HepG2 (cell line): ENCODE measurements around the gene OR7D2. TPM values are rescaled to one million over a fixed set of nuclear protein-coding genes. Genes with fewer than 3 reads are reported as not detected.

Experiments used
- MTA1 ChIP-seq: sonication (generic); formaldehyde crosslinking; IDR thresholded peaks from 2 replicates; pipeline ENCODE4 v1.4.0; 2020; ENCODE audit warnings: missing genetic modification reagents, mild to moderate bottlenecking, borderline replicate concordance
- PCBP2 ChIP-seq: fragments of 200-400 bp; formaldehyde crosslinking; optimal IDR thresholded peaks from 2 replicates; pipeline ENCODE3; 2018; ENCODE audit warnings: low read length, low read depth; ENCODE audit not compliant: poor library complexity, severe bottlenecking
- PLSCR1 ChIP-seq: sonication (generic); formaldehyde crosslinking; IDR thresholded peaks from 2 replicates; pipeline ENCODE4 v1.5.0; 2020; ENCODE audit warnings: missing genetic modification reagents, mild to moderate bottlenecking, borderline replicate concordance
- RARG ChIP-seq: sonication (generic); formaldehyde crosslinking; IDR thresholded peaks from 2 replicates; pipeline ENCODE4 v1.4.0; 2020; ENCODE audit warnings: low read depth, mild to moderate bottlenecking, missing genetic modification reagents
- ZBTB14 ChIP-seq: sonication (generic); formaldehyde crosslinking; IDR thresholded peaks from 2 replicates; pipeline ENCODE4 v1.4.0; 2020; ENCODE audit warnings: missing genetic modification reagents
- ZBTB7B ChIP-seq: sonication (generic); formaldehyde crosslinking; IDR thresholded peaks from 2 replicates; pipeline ENCODE4 v1.4.0; 2020; ENCODE audit warnings: missing genetic modification reagents
- ZFP36L1 ChIP-seq: sonication (generic); formaldehyde crosslinking; IDR thresholded peaks from 2 replicates; pipeline ENCODE4 v1.8.0; 2022; ENCODE audit warnings: mild to moderate bottlenecking, missing genetic modification reagents, moderate library complexity
- ZNF101 ChIP-seq: sonication (generic); formaldehyde crosslinking; IDR thresholded peaks from 2 replicates; pipeline ENCODE4 v1.4.0; 2020; ENCODE audit warnings: mild to moderate bottlenecking, low read depth, missing genetic modification reagents, borderline replicate concordance
- polyA plus RNA-seq, 8 experiments: library from polyadenylated mRNA; depleted of rRNA in 3 of 8; stranded (reverse) in 7 of 8; unstranded in 1 of 8; fragments of >200 nt; fragmentation: Illumina TruSeq in 4 of 8; extraction: Trizol in 4 of 8; gene quantifications; 2 replicates each; pipeline versions ENCODE4 v1.2.1 to v1.2.3, GENCODE V29; 2011 to 2016; ENCODE audit warnings: low read depth in 4 of 8, missing spikeins in 1 of 8, mixed read lengths in 1 of 8; ENCODE audit not compliant: insufficient read depth in 1 of 8
- total RNA-seq, 5 experiments: library from RNA; depleted of rRNA; stranded (reverse); fragments of >200 nt; fragmentation: Illumina TruSeq; extraction: Trizol; gene quantifications; 2 replicates each; pipeline ENCODE4 v1.2.3, GENCODE V29; 2016; ENCODE audit warnings: low read depth in 1 of 5
- TF ChIP-seq, protein P1 (sequence below): sonication (generic); formaldehyde crosslinking; IDR thresholded peaks from 2 replicates; pipeline ENCODE4 v1.4.0; 2020; ENCODE audit warnings: mild to moderate bottlenecking, missing genetic modification reagents
- TF ChIP-seq, protein P2 (sequence below): sonication (generic); formaldehyde crosslinking; IDR thresholded peaks from 2 replicates; pipeline ENCODE4 v1.4.0; 2020; ENCODE audit warnings: missing genetic modification reagents
- TF ChIP-seq, protein P3 (sequence below): sonication (generic); formaldehyde crosslinking; IDR thresholded peaks from 2 replicates; pipeline ENCODE4 v1.4.0; 2020; ENCODE audit warnings: missing genetic modification reagents, mild to moderate bottlenecking, borderline replicate concordance

The OR7D2 gene
- total and polyA plus RNA-seq, 2 of the 13 experiments (the other 11 are each of a cell fraction or from before 2014, with no cell fraction given), result 0.07 TPM; not detected in 1

DNA sequence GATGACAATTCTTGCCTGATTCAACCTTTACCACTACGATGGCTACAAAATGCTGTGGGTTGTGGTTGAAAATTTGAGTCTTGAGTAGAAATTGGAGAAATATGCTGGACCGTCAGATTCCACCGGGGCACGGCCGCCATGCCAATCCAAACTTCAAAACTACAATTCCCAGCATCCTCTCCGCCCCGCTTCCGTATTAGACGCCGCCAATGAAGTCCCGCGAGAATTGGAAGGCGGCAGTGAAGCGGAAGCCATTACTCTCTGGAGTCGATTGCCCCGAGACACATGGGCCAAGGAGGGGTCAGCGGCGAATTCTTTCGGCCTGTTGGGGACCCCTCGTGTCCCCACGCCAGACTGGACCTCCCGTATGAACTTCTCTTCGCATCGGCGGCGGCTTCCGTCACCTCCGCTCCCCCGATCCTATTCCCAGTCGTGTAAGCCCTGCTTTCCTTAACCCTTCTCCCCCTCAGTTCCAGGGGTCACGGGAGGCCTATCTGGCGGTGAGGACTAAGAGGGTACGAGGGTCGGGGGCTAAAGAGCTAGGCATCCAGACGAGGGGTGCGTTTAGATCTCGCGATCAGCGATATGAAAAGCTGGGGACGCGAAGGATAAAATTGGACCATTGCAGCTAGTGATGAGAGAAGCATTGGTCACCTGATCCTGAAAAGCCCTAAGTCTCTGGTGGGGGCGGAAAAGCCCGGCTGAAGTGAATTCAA lies 38.5 kb upstream of the OR7D2 start, which contains the start of gene ZNF317 (continued):
- TF ChIP-seq, protein P1, sequence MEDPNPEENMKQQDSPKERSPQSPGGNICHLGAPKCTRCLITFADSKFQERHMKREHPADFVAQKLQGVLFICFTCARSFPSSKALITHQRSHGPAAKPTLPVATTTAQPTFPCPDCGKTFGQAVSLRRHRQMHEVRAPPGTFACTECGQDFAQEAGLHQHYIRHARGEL (CRISPR knock-in tag), result peak; percentile 87; the same call in 1 of the 2 replicates
- TF ChIP-seq, protein P2, sequence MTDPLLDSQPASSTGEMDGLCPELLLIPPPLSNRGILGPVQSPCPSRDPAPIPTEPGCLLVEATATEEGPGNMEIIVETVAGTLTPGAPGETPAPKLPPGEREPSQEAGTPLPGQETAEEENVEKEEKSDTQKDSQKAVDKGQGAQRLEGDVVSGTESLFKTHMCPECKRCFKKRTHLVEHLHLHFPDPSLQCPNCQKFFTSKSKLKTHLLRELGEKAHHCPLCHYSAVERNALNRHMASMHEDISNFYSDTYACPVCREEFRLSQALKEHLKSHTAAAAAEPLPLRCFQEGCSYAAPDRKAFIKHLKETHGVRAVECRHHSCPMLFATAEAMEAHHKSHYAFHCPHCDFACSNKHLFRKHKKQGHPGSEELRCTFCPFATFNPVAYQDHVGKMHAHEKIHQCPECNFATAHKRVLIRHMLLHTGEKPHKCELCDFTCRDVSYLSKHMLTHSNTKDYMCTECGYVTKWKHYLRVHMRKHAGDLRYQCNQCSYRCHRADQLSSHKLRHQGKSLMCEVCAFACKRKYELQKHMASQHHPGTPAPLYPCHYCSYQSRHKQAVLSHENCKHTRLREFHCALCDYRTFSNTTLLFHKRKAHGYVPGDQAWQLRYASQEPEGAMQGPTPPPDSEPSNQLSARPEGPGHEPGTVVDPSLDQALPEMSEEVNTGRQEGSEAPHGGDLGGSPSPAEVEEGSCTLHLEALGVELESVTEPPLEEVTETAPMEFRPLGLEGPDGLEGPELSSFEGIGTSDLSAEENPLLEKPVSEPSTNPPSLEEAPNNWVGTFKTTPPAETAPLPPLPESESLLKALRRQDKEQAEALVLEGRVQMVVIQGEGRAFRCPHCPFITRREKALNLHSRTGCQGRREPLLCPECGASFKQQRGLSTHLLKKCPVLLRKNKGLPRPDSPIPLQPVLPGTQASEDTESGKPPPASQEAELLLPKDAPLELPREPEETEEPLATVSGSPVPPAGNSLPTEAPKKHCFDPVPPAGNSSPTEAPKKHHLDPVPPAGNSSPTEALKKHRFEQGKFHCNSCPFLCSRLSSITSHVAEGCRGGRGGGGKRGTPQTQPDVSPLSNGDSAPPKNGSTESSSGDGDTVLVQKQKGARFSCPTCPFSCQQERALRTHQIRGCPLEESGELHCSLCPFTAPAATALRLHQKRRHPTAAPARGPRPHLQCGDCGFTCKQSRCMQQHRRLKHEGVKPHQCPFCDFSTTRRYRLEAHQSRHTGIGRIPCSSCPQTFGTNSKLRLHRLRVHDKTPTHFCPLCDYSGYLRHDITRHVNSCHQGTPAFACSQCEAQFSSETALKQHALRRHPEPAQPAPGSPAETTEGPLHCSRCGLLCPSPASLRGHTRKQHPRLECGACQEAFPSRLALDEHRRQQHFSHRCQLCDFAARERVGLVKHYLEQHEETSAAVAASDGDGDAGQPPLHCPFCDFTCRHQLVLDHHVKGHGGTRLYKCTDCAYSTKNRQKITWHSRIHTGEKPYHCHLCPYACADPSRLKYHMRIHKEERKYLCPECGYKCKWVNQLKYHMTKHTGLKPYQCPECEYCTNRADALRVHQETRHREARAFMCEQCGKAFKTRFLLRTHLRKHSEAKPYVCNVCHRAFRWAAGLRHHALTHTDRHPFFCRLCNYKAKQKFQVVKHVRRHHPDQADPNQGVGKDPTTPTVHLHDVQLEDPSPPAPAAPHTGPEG (CRISPR knock-in tag), result no peak; the same call in 1 of the 2 replicates
- TF ChIP-seq ZBTB7B (CRISPR knock-in tag) (peak; percentile 45; the same call in 1 of the 2 replicates), RARG (CRISPR knock-in tag) (no peak), PCBP2 (no peak), ZNF101 (CRISPR knock-in tag) (no peak), PLSCR1 (0 out of 2 replicates have a peak, but pooled peaks have one; percentile 68), ZBTB14 (CRISPR knock-in tag) (no peak), MTA1 (no peak; the same call in 1 of the 2 replicates), ZFP36L1 (CRISPR knock-in tag) (no peak)
- TF ChIP-seq, protein P3, sequence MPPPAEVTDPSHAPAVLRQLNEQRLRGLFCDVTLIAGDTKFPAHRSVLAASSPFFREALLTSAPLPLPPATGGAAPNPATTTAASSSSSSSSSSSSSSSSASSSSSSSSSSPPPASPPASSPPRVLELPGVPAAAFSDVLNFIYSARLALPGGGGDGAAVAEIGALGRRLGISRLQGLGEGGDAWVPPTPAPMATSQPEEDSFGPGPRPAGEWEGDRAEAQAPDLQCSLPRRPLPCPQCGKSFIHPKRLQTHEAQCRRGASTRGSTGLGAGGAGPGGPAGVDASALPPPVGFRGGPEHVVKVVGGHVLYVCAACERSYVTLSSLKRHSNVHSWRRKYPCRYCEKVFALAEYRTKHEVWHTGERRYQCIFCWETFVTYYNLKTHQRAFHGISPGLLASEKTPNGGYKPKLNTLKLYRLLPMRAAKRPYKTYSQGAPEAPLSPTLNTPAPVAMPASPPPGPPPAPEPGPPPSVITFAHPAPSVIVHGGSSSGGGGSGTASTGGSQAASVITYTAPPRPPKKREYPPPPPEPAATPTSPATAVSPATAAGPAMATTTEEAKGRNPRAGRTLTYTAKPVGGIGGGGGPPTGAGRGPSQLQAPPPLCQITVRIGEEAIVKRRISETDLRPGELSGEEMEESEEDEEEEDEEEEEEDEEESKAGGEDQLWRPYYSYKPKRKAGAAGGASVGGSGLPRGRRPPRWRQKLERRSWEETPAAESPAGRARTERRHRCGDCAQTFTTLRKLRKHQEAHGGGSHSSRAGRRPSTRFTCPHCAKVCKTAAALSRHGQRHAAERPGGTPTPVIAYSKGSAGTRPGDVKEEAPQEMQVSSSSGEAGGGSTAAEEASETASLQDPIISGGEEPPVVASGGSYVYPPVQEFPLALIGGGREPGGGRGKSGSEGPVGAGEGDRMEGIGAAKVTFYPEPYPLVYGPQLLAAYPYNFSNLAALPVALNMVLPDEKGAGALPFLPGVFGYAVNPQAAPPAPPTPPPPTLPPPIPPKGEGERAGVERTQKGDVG (CRISPR knock-in tag), result no peak
